ENCODE measurements around the gene MAGEF1.

The MAGEF1 gene

DNA sequence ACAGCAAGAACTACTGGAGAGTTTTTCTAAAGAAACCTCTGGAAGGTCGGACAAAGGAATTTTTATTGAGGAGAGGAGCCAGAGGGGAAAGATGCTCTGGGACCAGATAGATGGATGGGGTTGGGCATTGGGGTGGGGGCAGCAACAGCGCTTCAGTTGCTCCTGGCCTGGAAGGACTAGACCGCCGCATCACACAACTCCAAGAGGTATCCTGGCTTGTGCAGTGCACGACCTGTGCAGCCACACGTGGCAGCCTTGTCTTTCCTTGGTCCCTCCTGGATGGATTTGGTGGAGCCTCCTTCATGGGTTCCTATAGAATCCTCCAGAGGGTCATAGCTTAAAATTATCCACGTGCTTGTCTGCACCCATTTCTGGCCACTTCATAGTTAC is 23.0 kb downstream of the MAGEF1 start:
- Histone ChIP-seq H3K27me3 (ENCODE audit: control insufficient read depth in 2 of 2, insufficient read depth in 2 of 2, low read length in 2 of 2) (no peaks in the 10 kb centered on the region), H3K9me3 (ENCODE audit: control insufficient read depth in 2 of 2, low read length in 2 of 2) (no peaks in the 10 kb centered on the region), H3K4me3 (ENCODE audit: low read length in 2 of 2) (no peak overlapping the region), H3K9ac (ENCODE audit: low read depth in 1 of 2, low read length in 2 of 2) (no peak overlapping the region), H3K27ac (ENCODE audit: low read depth in 2 of 2, low read length in 2 of 2) (peak overlapping the region in 1 of 2 donors; percentile 16), H3K4me1 (ENCODE audit: control insufficient read depth in 2 of 2, insufficient read depth in 2 of 2, low read length in 2 of 2) (peaks cover 0 to 16% of the 10 kb centered on the region in 2 donors), H3K36me3 (ENCODE audit: control insufficient read depth in 2 of 2, insufficient read depth in 2 of 2, low read length in 2 of 2) (no peaks in the 10 kb centered on the region)

DNA sequence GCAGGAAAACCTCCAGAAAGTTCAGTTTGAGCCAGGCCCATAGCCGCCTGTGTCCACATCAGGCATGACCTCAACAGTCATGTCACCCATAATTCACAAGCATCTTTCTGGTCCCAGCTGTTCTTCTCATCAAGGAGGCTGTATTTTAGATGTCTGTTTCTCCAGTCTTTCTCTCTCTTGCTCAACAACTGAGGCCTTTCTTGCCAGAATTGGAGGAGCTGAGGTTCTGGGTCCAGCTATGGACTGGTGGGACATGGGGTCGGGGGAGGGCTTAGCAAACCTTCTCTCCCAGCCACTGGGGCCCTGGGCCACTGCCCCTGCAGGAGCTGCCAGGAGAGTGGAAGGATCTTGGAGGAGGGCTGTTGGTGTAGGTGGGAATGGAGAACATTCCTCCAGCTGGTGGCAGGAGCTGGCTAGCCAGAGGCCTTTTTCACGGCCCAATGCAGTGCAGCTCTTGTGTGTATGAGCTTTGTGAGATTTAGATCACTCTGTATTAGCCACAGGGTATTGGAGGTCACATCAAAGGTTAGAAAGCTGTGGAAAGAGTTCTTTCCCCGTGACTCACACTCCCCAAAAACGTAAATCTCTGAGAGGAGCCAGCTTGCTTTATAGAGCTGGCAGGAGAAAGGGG is 23.5 kb downstream of the MAGEF1 start:
- Histone ChIP-seq H3K4me3 (ENCODE audit: low read length in 2 of 2) (no peak overlapping the region), H3K36me3 (ENCODE audit: control insufficient read depth in 2 of 2, insufficient read depth in 2 of 2, low read length in 2 of 2) (no peaks in the 10 kb centered on the region), H3K9ac (ENCODE audit: low read depth in 1 of 2, low read length in 2 of 2) (no peak overlapping the region), H3K4me1 (ENCODE audit: control insufficient read depth in 2 of 2, insufficient read depth in 2 of 2, low read length in 2 of 2) (peaks cover 0 to 14% of the 10 kb centered on the region in 2 donors), H3K27me3 (ENCODE audit: control insufficient read depth in 2 of 2, insufficient read depth in 2 of 2, low read length in 2 of 2) (no peaks in the 10 kb centered on the region), H3K9me3 (ENCODE audit: control insufficient read depth in 2 of 2, low read length in 2 of 2) (no peaks in the 10 kb centered on the region), H3K27ac (ENCODE audit: low read depth in 2 of 2, low read length in 2 of 2) (peak overlapping the region in 1 of 2 donors; percentile 61)

DNA sequence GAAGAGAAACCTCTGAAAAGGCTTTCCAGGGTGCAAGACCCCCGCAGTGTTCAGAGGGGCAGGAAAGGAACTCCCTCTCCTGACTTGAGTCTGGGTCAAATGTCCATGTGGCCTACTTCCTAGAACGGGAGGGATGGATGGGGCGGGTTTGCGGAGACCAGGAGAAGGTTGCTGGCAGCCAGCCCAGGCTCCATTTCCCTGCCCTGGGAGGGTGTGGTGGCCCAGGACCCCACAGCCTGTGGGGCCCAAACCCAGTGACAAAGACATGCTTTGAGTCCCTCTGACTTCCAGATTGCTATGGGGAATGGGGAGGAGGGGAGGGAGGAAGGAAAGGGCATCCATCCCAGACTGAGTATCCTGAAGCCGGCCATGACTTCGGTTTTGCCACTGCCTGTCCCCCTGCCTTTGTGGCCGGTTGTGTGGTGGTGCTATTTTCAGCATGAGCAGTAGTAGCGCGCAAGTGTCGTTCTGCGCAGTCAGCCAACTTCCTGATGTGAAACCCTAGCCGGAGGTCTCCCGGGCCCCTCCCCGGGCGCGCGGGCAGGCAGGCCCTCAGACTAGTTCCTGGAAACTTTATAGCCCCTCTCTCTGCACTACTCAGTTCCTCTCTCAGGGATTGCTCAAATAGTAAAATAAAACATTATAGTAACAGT is 24.4 kb downstream of the MAGEF1 start:
- H3K36me3 ChIP-seq (ENCODE audit: control insufficient read depth in 2 of 2, insufficient read depth in 2 of 2, low read length in 2 of 2), result no peaks in the 10 kb centered on the region
- H3K9ac ChIP-seq (ENCODE audit: low read depth in 1 of 2, low read length in 2 of 2), result no peak overlapping the region
- peak overlapping the region in 1 of 2 donors; percentile 16 for H3K27ac ChIP-seq (ENCODE audit: low read depth in 2 of 2, low read length in 2 of 2)
- peaks cover 0 to 13% of the 10 kb centered on the region in 2 donors for H3K4me1 ChIP-seq (ENCODE audit: control insufficient read depth in 2 of 2, insufficient read depth in 2 of 2, low read length in 2 of 2)
- H3K27me3 ChIP-seq (ENCODE audit: control insufficient read depth in 2 of 2, insufficient read depth in 2 of 2, low read length in 2 of 2), result no peaks in the 10 kb centered on the region
- no peaks in the 10 kb centered on the region for H3K9me3 ChIP-seq (ENCODE audit: control insufficient read depth in 2 of 2, low read length in 2 of 2)
- no peak overlapping the region for H3K4me3 ChIP-seq (ENCODE audit: low read length in 2 of 2)

DNA sequence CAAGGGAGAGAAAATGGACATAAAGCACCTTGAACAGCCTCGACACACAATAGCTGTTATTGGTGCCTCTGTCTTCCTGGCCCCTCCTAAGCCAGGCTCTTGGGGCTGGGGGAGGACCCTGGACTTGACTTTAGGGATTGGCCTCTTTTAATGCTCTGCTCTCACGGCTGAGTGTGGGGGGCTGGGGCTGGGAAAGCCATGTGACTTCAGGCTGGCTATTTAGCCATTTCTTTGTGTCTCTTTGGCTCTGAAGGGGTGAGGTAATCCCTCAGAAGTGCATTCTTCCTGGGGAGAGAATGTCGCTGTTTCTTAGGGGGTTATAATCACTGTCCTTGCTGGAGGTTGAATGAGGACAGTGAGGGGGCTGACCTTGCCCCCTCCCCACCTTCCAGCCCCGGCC is 26.2 kb downstream of the MAGEF1 start:
- no peaks in the 10 kb centered on the region for H3K27me3 ChIP-seq (ENCODE audit: control insufficient read depth in 2 of 2, insufficient read depth in 2 of 2, low read length in 2 of 2)
- H3K9me3 ChIP-seq (ENCODE audit: control insufficient read depth in 2 of 2, low read length in 2 of 2), result no peaks in the 10 kb centered on the region
- H3K4me3 ChIP-seq (ENCODE audit: low read length in 2 of 2), result no peak overlapping the region
- no peaks in the 10 kb centered on the region for H3K36me3 ChIP-seq (ENCODE audit: control insufficient read depth in 2 of 2, insufficient read depth in 2 of 2, low read length in 2 of 2)
- no peak overlapping the region for H3K9ac ChIP-seq (ENCODE audit: low read depth in 1 of 2, low read length in 2 of 2)
- H3K4me1 ChIP-seq (ENCODE audit: control insufficient read depth in 2 of 2, insufficient read depth in 2 of 2, low read length in 2 of 2), result peaks cover 0 to 13% of the 10 kb centered on the region in 2 donors
- H3K27ac ChIP-seq (ENCODE audit: low read depth in 2 of 2, low read length in 2 of 2), result no peak overlapping the region

DNA sequence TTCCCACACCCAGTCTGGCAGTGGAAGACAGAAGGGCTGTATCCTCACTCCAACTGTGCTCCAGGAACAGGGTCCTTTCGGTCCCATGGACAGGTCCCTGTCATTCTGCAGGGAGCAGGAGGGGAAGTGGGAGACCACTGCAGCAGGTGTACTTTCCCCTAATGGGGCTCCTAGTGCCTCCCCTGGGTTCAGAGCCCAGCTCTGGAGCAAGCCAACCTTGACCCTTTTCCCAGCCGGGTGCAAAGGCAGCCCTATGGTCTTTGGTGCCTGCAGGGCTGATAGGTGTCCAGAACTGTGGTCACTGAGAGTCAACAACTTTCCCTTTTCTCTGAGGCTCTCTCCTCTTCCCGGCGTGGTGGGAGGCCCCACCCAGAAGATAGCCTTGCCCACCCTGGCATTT is 26.8 kb downstream of the MAGEF1 start:
- Histone ChIP-seq H3K9ac (ENCODE audit: low read depth in 1 of 2, low read length in 2 of 2) (no peak overlapping the region), H3K9me3 (ENCODE audit: control insufficient read depth in 2 of 2, low read length in 2 of 2) (no peaks in the 10 kb centered on the region), H3K27ac (ENCODE audit: low read depth in 2 of 2, low read length in 2 of 2) (no peak overlapping the region), H3K4me1 (ENCODE audit: control insufficient read depth in 2 of 2, insufficient read depth in 2 of 2, low read length in 2 of 2) (peaks cover 0 to 13% of the 10 kb centered on the region in 2 donors), H3K4me3 (ENCODE audit: low read length in 2 of 2) (no peak overlapping the region), H3K27me3 (ENCODE audit: control insufficient read depth in 2 of 2, insufficient read depth in 2 of 2, low read length in 2 of 2) (no peaks in the 10 kb centered on the region), H3K36me3 (ENCODE audit: control insufficient read depth in 2 of 2, insufficient read depth in 2 of 2, low read length in 2 of 2) (no peaks in the 10 kb centered on the region)

DNA sequence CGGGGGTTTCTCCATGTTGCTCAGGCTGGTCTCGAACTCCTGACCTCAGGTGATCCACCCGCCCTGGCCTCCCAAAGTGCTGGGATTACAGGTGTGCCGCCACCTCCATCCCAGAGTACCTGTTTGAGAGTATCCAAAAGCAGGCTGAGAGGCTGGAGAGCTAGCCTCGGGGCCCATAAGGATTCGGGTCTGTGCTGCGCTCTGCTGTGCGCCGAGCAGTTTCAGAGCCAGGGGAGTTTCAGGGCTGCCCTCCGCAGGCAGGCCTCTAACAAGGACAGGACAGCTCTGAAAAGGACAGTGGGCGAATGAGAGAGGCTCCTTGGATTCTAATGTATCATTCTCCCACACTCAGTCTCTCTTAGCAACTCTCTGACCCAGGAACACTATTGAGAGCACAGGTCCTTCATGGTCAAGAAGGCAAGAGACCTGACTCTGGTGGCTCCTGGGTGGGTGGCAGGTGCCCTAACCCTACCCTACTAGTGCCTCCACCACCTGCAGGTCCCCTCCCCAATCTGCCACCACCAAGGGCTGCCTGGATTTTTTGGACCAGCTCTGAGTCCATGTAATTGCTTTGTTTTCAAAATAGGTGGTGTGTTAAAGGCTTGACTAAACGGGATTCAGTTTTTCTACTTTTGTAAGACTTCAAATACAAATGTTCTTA is 27.8 kb downstream of the MAGEF1 start:
- H3K27me3 ChIP-seq (ENCODE audit: control insufficient read depth in 2 of 2, insufficient read depth in 2 of 2, low read length in 2 of 2), result no peaks in the 10 kb centered on the region
- H3K9ac ChIP-seq (ENCODE audit: low read depth in 1 of 2, low read length in 2 of 2), result no peak overlapping the region
- H3K4me3 ChIP-seq (ENCODE audit: low read length in 2 of 2), result no peak overlapping the region
- H3K4me1 ChIP-seq (ENCODE audit: control insufficient read depth in 2 of 2, insufficient read depth in 2 of 2, low read length in 2 of 2), result peaks cover 0 to 13% of the 10 kb centered on the region in 2 donors
- H3K36me3 ChIP-seq (ENCODE audit: control insufficient read depth in 2 of 2, insufficient read depth in 2 of 2, low read length in 2 of 2), result no peaks in the 10 kb centered on the region
- H3K27ac ChIP-seq (ENCODE audit: low read depth in 2 of 2, low read length in 2 of 2), result no peak overlapping the region
- no peaks in the 10 kb centered on the region for H3K9me3 ChIP-seq (ENCODE audit: control insufficient read depth in 2 of 2, low read length in 2 of 2)

DNA sequence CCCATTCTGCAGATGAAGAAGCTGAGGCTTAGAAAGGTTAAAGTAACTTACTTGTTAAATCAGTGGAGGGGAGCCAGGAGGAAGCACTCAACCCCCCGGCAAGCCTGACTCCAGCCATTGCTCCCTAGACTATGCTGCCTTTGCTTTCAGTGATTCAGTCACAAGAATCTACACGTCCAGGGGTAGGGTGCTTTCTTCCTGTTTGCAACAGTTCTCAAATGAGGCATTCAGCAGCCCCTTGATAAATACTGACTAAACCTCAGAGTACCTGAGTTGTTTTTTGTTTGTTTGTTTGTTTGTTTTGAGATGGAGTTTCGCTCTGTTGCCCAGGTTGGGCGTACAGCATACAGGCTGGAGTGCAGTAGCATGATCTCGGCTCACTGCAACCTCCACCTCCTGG is 28.6 kb downstream of the MAGEF1 start:
- no peak overlapping the region for H3K9ac ChIP-seq (ENCODE audit: low read depth in 1 of 2, low read length in 2 of 2)
- no peaks in the 10 kb centered on the region for H3K36me3 ChIP-seq (ENCODE audit: control insufficient read depth in 2 of 2, insufficient read depth in 2 of 2, low read length in 2 of 2)
- no peaks in the 10 kb centered on the region for H3K9me3 ChIP-seq (ENCODE audit: control insufficient read depth in 2 of 2, low read length in 2 of 2)
- no peak overlapping the region for H3K27ac ChIP-seq (ENCODE audit: low read depth in 2 of 2, low read length in 2 of 2)
- H3K4me1 ChIP-seq (ENCODE audit: control insufficient read depth in 2 of 2, insufficient read depth in 2 of 2, low read length in 2 of 2), result peaks cover 0 to 11% of the 10 kb centered on the region in 2 donors
- no peak overlapping the region for H3K4me3 ChIP-seq (ENCODE audit: low read length in 2 of 2)
- no peaks in the 10 kb centered on the region for H3K27me3 ChIP-seq (ENCODE audit: control insufficient read depth in 2 of 2, insufficient read depth in 2 of 2, low read length in 2 of 2)

DNA sequence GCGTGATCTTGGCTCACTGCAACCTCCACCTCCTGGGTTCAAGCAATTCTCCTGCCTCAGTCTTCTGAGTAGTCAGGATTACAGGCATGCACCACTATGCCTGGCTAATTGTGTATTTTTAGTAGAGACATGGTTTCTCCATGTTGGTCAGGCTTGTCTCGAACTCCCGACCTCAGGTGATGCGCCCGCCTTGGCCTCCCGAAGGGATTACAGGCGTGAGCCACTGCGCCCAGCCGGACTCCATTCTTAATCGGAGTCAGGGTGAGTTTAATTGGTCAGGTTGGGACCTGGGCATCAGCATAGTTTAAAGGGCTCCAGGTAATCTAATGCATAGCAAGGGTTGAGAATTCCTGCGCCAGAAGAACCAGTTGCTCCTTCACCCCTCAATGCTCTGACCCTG is 29.2 kb downstream of the MAGEF1 start:
- Histone ChIP-seq H3K27ac (ENCODE audit: low read depth in 2 of 2, low read length in 2 of 2) (no peak overlapping the region), H3K27me3 (ENCODE audit: control insufficient read depth in 2 of 2, insufficient read depth in 2 of 2, low read length in 2 of 2) (no peaks in the 10 kb centered on the region), H3K36me3 (ENCODE audit: control insufficient read depth in 2 of 2, insufficient read depth in 2 of 2, low read length in 2 of 2) (no peaks in the 10 kb centered on the region), H3K4me3 (ENCODE audit: low read length in 2 of 2) (no peak overlapping the region), H3K9ac (ENCODE audit: low read depth in 1 of 2, low read length in 2 of 2) (no peak overlapping the region), H3K4me1 (ENCODE audit: control insufficient read depth in 2 of 2, insufficient read depth in 2 of 2, low read length in 2 of 2) (peaks cover 0 to 11% of the 10 kb centered on the region in 2 donors), H3K9me3 (ENCODE audit: control insufficient read depth in 2 of 2, low read length in 2 of 2) (no peaks in the 10 kb centered on the region)

GRCh38 chr3:184680385-184681345 is 31.2 kb downstream of the MAGEF1 start:
- Histone ChIP-seq H3K4me3 (ENCODE audit: low read length in 2 of 2) (no peak overlapping the region), H3K4me1 (ENCODE audit: control insufficient read depth in 2 of 2, insufficient read depth in 2 of 2, low read length in 2 of 2) (peaks cover 0 to 5% of the 10 kb centered on the region in 2 donors), H3K27ac (ENCODE audit: low read depth in 2 of 2, low read length in 2 of 2) (no peak overlapping the region)

More at GRCh38 chr3:184680385-184681345, 31.2 kb downstream of the MAGEF1 start:
- H3K36me3 ChIP-seq (ENCODE audit: control insufficient read depth in 2 of 2, insufficient read depth in 2 of 2, low read length in 2 of 2), result no peaks in the 10 kb centered on the region
- H3K9ac ChIP-seq (ENCODE audit: low read depth in 1 of 2, low read length in 2 of 2), result no peak overlapping the region
- H3K9me3 ChIP-seq (ENCODE audit: control insufficient read depth in 2 of 2, low read length in 2 of 2), result no peaks in the 10 kb centered on the region
- no peaks in the 10 kb centered on the region for H3K27me3 ChIP-seq (ENCODE audit: control insufficient read depth in 2 of 2, insufficient read depth in 2 of 2, low read length in 2 of 2)

Measured in mucosa of rectum (tissue), 2 donors.